HG03342 (cell line): ENCODE data around the gene DPEP3.

Experiments
- ATAC-seq: cut with Tn5 transposase; IDR thresholded peaks from one replicate; pipeline ENCODE4 v1.9.1; 2021; ENCODE audit warnings: mild to moderate bottlenecking, moderate library complexity; ENCODE audit not compliant: unreplicated experiment

Gene DPEP3

DNA sequence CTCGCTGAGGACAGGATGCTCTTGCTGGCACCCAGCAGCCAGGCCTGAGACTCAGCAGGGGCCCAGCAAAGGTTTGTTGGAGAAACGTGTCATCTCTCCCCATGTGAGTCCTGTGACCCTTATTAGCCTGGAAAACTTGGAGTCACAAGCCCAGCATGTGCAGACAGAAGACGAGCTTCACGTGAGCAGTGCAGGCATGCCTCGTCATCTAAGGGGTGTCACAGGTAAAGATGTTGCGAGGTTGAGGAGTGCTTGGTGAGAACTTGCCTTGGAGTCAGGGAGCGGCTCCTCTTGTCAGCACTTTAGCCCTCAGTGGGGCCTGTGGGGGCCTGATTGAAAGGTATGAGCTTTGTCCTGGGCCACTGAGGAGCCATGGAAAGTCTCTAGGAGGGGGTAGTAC lies 46.5 kb downstream of the DPEP3 start:
- no peak for ATAC-seq

DNA sequence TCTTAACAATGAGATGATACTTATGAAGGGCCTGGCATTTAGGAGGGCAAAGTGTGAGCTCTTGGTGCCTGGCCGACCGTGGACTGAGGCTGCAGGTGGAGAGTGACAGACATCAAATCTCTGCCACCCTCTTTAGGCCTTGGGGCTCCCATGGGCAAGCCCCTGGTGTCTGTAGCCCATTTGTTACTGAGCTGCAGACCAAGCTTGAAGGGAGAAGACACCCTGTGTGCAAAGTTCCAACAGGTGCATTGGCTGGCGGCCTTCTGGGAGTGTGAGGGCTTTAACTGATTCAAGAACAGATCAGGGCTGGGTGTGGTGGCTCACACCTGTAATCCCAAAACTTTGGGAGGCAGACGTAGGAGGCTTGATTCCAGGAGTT lies 47.8 kb downstream of the DPEP3 start:
- ATAC-seq = no peak

DNA sequence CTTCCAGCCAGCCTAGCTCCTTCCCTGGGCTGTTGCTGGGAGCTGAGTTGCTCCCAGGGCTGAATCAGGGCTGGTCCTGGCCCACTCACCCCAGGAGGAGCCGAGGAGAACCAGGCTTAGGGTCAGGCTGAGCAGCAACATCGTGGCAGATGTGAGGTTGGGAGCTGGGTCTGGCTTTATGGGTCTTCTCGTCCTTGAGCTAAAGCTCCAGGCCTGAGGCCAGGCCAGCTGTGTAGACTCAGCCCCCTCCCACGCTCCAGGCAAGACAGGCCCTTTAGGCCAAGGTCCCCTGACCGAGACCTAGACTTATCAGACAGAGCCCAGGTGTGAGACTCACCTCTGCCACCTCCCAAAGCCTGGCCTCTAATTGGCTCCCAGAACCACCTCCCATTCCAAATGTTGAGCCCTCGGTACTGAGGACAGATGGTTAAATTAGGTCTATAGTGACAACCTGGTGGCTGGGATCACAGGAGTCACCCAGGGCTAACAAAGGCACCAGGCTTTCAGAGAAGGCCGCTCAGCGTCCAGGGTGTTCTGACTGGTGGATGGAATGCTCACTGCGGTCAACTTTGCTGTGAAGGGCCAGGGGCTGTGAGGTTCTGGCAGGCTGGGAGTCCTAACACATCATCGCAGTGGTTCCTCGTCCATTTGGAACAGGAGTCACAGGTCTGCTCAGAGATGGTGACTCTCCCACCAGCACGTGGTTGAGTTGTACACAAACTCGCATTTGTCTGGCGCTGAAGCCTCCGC lies 48.4 kb downstream of the DPEP3 start, which contains the start of gene CTRL:
Gene CTRL (minus strand): TSS at position 151 of the 750 bp plus-strand sequence. CDS start 10 bp downstream, at position 141.
- ATAC-seq = no peak

DNA sequence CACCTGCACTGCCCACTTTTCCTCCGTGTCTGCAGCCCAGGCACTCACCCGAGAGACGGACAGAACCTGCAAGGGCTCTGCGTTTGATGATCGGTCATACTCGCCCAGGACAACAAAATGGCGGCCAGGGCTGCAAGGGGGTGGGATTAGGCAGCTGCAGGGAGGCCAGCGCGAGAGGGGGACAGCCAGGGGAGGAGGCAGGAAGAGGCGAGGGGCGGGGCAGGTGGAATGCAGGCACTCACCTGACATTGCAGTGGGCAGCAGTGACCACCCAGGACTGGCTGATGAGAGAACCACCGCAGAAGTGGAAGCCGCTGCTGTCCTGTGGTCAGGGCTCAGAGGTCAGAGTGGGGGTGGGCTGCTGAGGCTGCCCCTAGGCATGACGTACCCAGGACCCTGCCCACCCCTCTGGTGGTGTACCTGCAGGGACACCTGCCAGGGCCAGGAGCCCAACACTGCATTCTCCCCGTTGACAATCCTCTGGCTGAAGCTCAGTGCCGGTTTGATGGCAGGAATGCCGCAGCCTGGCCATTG lies 49.6 kb downstream of the DPEP3 start:
- no peak for ATAC-seq

DNA sequence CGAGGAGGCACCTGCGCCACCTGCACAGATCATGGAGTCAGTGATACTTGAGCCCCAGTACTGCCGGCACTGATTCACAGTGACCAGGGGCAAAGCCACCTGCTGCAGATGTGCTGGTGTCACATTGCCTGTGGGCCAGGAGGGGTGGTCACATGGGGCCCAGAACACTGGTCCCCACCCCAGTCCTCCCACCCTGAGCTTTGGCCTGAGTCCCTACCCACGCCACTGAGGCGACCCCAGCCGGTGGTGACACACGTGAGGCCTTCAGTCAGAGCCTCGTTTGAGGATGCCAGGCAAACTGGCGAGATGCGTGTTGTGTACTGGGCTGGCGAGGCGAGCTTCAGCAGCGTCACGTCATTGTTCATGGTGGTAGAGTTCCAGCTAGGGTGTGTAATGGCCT lies 50.1 kb downstream of the DPEP3 start:
- ATAC-seq = no peak

DNA sequence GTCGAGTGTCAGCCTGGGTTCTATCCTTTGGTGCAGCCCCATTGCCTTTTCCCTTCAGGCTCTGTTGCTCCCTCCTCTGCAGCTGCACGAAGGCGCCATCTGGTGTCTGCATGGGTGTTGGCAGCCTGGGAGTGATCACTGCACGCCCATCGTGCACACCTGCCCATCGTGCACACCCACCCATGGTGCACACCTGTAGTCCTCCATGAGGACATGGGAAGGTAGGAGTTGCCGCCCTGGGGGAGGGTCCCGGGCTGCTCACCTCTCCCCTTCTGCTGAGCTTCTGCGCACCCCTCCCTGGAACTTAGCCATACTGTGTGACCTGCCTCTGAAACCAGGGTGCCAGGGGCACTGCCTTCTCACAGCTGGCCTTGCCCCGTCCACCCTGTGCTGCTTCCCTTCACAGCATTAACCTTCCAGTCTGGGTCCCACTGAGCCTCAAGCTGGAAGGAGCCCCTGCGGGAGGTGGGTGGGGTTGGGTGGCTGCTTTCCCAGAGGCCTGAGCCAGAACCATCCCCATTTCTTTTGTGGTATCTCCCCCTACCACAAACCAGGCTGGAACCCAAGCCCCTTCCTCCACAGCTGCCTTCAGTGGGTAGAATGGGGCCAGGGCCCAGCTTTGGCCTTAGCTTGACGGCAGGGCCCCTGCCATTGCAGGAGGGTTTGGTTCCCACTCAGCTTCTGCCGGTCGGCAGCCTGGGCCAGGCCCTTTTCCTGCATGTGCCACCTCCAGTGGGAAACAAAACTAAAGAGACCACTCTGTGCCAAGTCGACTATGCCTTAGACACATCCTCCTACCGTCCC lies 51.5 kb downstream of the DPEP3 start:
- peak; percentile 58 for ATAC-seq

DNA sequence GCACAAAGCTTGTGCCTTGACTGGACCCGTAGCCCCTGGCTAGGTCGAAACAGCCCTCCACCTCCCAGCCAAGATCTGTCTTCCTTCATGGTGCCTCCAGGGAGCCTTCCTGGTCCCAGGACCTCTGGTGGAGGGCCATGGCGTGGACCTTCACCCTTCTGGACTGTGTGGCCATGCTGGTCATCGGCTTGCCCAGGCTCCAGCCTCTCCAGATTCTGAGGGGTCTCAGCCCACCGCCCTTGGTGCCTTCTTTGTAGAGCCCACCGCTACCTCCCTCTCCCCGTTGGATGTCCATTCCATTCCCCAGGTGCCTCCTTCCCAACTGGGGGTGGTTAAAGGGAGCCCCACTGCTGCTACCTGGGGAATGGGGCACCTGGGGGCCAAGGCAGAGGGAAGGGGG lies 52.2 kb downstream of the DPEP3 start:
- ATAC-seq = no peak

DNA sequence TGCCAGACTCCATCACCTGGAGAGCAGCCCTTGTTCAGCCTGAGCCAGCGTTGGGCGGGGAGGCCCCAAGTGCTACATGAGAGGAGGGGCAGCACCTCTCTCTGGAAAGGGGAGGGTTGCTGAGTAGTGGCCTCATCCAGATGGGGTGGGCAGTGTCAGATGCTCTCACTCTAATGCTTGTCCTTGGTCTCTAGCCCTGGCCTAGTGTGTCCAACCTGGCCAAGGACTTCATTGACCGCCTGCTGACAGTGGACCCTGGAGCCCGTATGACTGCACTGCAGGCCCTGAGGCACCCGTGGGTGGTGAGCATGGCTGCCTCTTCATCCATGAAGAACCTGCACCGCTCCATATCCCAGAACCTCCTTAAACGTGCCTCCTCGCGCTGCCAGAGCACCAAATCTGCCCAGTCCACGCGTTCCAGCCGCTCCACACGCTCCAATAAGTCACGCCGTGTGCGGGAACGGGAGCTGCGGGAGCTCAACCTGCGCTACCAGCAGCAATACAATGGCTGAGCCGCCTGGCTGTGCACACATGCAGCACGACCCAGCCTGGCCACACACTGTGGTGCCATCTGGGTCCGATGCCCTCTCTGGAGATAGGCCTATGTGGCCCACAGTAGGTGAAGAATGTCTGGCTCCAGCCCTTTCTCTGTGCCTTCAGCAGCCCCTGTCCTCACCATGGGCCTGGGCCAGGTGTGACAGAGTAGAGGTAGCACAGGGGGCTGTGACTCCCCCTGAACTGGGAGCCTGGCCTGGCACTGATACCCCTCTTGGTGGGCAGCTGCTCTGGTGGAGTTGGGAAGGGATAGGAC lies 53.0 kb downstream of the DPEP3 start:
- ATAC-seq = no peak

DNA sequence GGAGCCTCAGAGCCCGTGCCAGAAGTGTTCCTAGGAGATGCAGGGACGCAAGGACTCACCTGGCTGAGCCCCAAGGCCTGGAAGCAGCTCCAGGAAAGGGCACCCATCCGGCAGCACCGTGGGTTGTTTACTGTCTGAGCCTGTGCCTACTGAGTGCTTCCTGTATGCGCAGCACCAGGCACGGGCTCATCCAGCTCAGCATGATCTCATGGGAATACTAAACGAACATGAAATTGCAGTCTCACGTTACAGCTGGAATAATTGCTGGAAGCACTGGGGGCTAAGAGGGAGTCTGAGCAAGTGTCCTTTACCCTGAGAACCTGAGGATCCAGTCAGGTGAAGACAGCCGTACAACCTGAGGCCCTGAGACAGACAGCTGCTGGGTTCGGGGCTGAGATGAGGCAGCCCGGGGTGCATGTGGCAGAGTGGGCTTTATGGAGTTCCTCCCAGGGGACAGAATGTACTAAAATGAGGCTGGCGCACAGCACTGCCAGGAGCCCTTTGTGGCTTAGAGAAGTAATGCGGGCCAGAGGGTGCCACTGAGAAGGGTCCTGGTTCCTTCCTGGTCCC lies 54.0 kb downstream of the DPEP3 start:
- ATAC-seq = no peak
